Subcutaneous adipose tissue (tissue), 4 donors: ENCODE data around the gene SGO2. TPM values are rescaled to one million over a fixed set of nuclear protein-coding genes. Genes with fewer than 3 reads are reported as not detected.

Source experiments
- total RNA-seq, 4 donors: library from RNA; depleted of rRNA; stranded (reverse); fragments of >200 nt; gene quantifications; one replicate each; pipeline ENCODE4 v1.1.0, GENCODE V29; 2016
- TF ChIP-seq, protein P1 (sequence below): fragments of 450-650 bp; IDR thresholded peaks from one replicate; pipeline ENCODE4 v1.5.1; 2016; ENCODE audit warnings: low read depth, mild to moderate bottlenecking, control low read depth, antibody characterized with exemption, moderate library complexity

The SGO2 gene, protein sequence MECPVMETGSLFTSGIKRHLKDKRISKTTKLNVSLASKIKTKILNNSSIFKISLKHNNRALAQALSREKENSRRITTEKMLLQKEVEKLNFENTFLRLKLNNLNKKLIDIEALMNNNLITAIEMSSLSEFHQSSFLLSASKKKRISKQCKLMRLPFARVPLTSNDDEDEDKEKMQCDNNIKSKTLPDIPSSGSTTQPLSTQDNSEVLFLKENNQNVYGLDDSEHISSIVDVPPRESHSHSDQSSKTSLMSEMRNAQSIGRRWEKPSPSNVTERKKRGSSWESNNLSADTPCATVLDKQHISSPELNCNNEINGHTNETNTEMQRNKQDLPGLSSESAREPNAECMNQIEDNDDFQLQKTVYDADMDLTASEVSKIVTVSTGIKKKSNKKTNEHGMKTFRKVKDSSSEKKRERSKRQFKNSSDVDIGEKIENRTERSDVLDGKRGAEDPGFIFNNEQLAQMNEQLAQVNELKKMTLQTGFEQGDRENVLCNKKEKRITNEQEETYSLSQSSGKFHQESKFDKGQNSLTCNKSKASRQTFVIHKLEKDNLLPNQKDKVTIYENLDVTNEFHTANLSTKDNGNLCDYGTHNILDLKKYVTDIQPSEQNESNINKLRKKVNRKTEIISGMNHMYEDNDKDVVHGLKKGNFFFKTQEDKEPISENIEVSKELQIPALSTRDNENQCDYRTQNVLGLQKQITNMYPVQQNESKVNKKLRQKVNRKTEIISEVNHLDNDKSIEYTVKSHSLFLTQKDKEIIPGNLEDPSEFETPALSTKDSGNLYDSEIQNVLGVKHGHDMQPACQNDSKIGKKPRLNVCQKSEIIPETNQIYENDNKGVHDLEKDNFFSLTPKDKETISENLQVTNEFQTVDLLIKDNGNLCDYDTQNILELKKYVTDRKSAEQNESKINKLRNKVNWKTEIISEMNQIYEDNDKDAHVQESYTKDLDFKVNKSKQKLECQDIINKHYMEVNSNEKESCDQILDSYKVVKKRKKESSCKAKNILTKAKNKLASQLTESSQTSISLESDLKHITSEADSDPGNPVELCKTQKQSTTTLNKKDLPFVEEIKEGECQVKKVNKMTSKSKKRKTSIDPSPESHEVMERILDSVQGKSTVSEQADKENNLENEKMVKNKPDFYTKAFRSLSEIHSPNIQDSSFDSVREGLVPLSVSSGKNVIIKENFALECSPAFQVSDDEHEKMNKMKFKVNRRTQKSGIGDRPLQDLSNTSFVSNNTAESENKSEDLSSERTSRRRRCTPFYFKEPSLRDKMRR
- 1 to 10 TPM; 3.5 to 7.7 (median 4.1) TPM for total RNA-seq

DNA sequence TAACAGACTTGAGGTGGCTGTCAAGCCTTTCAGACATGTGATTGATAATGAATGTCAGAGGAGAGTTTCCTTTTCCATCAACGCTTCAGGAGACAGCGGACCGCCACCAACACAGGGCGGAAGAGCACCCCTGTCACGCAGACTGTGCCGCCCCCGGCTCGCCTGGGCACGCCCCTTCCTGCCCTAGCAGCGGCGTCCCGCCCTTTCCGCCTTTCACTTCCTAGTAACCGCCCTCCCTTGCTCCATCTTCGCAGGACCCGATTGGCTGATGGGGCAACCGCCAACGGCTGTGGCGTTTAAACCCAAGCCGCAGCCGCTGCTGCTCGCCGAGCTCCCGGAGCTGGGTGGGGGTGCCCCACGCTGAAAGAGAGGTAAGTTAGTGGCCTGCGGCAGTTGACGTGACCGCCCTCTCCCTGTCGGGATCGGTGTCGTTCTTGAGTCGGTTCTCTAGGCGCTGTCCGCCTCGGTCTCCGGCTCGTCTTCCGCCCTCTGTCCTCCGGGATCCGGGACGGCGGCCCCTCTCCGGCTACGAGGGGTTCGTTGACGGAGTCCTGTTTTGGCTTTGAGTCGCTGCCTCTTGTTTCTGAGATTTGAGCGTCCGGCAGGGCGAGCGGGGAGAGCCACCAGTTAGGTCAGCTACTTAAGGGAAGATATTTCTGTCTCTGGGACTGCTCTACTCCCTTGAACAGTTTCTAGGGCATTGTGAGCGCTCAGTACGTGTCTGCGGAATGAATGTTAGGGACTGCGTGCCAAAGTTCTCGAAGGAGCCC is at the start of gene SGO2:
TSS of gene SGO2 (plus strand) at position 326 of the 770 bp plus-strand sequence. CDS start 6,769 bp downstream, outside the sequence.
- TF ChIP-seq, protein P1, sequence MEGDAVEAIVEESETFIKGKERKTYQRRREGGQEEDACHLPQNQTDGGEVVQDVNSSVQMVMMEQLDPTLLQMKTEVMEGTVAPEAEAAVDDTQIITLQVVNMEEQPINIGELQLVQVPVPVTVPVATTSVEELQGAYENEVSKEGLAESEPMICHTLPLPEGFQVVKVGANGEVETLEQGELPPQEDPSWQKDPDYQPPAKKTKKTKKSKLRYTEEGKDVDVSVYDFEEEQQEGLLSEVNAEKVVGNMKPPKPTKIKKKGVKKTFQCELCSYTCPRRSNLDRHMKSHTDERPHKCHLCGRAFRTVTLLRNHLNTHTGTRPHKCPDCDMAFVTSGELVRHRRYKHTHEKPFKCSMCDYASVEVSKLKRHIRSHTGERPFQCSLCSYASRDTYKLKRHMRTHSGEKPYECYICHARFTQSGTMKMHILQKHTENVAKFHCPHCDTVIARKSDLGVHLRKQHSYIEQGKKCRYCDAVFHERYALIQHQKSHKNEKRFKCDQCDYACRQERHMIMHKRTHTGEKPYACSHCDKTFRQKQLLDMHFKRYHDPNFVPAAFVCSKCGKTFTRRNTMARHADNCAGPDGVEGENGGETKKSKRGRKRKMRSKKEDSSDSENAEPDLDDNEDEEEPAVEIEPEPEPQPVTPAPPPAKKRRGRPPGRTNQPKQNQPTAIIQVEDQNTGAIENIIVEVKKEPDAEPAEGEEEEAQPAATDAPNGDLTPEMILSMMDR, result no peak

DNA sequence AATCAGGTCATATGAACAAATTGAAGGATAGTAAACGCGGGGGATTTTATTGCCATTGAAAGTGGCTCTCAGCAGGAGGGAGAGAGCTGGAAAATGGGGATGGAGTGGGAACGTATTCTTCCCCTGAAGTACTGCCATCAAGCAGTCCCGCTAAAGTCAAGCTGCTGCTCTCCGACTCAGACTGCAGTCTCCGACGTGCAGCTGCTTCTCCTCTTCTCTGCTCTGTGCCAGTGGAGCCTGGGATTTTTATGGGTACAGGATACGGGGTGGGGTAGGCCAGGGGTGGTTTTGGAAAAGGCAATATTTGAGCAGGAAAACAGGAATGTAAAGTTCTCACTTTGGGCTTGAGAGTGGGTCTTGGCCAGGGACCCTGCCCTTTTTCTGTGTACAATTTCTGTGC is 49.2 kb upstream of the SGO2 start:
- TF ChIP-seq, protein P1, result no peak

DNA sequence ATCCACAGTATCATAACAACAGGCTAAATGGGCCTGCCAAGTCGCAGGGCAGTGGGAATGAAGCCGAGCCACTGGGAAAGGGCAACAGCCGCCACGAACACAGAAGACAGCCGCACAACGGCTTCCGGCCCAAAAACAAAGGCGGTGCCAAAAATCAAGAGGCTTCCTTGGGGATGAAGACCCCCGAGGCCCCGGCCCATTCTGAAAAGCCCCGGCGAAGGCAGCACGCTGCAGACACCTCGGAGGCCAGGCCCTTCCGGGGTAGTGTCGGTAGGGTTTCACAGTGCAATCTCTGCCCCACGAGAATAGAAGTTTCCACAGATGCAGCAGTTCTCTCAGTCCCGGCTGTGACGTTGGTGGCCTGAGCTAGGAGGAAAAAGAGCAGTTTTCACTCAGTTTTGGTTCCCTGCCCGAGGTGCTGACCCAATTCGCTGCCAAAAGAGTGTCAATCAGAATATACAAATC is 48.3 kb upstream of the SGO2 start:
- TF ChIP-seq, protein P1, result no peak

DNA sequence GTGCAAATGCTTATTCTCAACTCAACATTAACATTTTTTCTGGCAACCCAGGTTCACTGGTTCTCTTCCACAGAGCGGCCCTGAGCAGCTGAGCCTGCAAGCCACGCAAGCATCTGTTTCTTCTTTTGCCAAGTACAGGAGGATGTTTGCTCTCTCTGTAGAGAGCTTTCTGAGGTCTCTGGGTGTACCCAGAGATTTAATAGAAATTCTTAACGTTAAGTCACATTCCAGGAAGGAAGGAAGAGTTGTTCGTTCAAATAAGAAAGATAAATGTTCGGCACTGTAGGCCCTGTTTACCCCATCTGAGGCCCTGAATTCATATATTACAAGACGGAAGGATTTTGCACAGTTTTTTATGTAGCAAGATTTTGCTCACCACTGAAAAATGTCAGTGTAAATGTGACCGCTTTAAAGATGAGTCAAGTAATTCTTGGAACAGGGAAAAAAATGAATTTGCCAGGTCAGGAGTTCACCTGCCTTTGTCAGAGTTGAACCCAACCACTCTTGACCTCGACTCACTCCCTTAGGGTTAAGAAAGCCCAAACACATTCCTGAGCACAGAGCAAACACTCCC is 46.2 kb upstream of the SGO2 start:
- TF ChIP-seq, protein P1, result no peak

DNA sequence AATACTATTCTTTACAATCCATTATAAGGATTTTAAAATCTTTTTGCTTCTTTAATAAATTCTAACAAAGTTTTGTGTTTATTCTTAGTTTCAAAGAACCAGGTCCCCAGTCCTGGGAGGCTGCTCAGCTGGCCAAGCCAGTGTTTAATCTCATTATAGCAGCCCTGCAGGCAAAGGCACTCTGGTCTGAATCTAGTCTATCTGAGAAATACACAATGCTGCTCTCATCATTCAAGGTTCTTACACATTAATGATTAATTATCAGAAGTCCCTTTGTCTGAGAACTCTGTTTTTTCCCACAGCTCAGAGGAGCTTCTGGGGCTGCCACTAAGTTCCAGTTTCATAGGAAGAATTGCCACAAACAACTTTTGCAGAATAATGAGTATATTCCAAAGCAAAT is 43.8 kb upstream of the SGO2 start:
- TF ChIP-seq, protein P1, result no peak

DNA sequence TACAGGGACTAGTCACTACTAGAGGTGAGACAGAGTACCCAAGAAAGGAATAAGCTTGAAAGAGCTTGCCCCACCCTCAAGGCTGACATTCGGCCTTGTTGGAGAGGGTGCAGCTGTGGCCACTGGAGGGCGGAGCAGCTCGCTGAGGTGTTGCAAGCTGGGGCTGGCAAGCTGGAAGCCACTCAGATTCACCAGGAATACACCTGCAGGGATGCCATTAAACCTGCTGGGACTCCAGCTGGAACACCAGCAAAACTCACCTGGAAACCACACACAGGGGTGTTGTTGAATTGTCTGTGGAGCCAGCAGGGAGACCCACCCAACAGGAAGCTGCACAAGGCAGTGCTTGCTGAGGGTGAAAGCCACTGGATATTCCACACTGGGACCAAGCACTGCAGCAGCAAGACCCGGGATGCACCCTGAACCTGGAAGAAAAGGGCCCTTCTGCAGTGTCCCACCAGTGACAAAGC is 42.2 kb upstream of the SGO2 start:
- TF ChIP-seq, protein P1, result no peak
